Endodermal cell (in vitro differentiated cells): Measurements from ENCODE around the gene DEPP1. TPM values are rescaled to one million over a fixed set of nuclear protein-coding genes. Genes with fewer than 3 reads are reported as not detected.

ENCODE experiments used
- DNase-seq: peaks from one replicate; pipeline ENCODE4 v3.0.0-alpha.2; 2017
- H3K27ac ChIP-seq: 2 replicates; pipeline ENCODE4 v1.5.1; 2013; ENCODE audit warnings: mild to moderate bottlenecking, low read depth, low read length, moderate library complexity
- H3K27me3 ChIP-seq: 2 replicates; pipeline ENCODE4 v1.6.1; 2013; ENCODE audit warnings: mild to moderate bottlenecking, low read length, moderate library complexity; ENCODE audit not compliant: insufficient read depth, control insufficient read depth, poor library complexity, severe bottlenecking
- H3K36me3 ChIP-seq: 2 replicates; pipeline ENCODE4 v1.7.0; 2013; ENCODE audit warnings: mild to moderate bottlenecking, low read length, moderate library complexity; ENCODE audit not compliant: control insufficient read depth, insufficient read depth
- H3K4me1 ChIP-seq: one replicate; pipeline ENCODE4 v1.7.0; 2013; ENCODE audit warnings: low read length; ENCODE audit not compliant: control insufficient read depth, insufficient read depth
- H3K4me3 ChIP-seq: 2 replicates; pipeline ENCODE4 v1.5.1; 2013; ENCODE audit warnings: mild to moderate bottlenecking, low read length, moderate library complexity
- H3K9ac ChIP-seq: 2 replicates; pipeline ENCODE4 v1.6.1; 2013; ENCODE audit warnings: mild to moderate bottlenecking, low read length, moderate library complexity; ENCODE audit not compliant: poor library complexity, severe bottlenecking; ENCODE audit errors: extremely low read depth
- H3K9me3 ChIP-seq: 2 replicates; pipeline ENCODE4 v1.6.1; 2013; ENCODE audit warnings: mild to moderate bottlenecking, low read length, moderate library complexity; ENCODE audit not compliant: control insufficient read depth
- H3K27ac Mint-ChIP-seq: 2 replicates; pipeline ENCODE4 v1.8.0; 2020; ENCODE audit warnings: mixed read lengths
- H3K27me3 Mint-ChIP-seq: 2 replicates; pipeline ENCODE4 v1.8.0; 2021; ENCODE audit warnings: mild to moderate bottlenecking, mixed read lengths; ENCODE audit not compliant: insufficient read depth
- H3K36me3 Mint-ChIP-seq: 2 replicates; pipeline ENCODE4 v1.8.0; 2020; ENCODE audit warnings: low read depth, mixed read lengths
- H3K4me1 Mint-ChIP-seq: 2 replicates; pipeline ENCODE4 v1.8.0; 2020; ENCODE audit warnings: mixed read lengths
- H3K4me3 Mint-ChIP-seq: 2 replicates; pipeline ENCODE4 v1.8.0; 2020; ENCODE audit warnings: mild to moderate bottlenecking, moderate library complexity, mixed read lengths
- H3K9me3 Mint-ChIP-seq: 2 replicates; pipeline ENCODE4 v1.8.0; 2020; ENCODE audit warnings: mild to moderate bottlenecking, mixed read lengths
- WGBS, 2 experiments: methylation state at CpG; one replicate each; pipeline versions ENCODE4 v1.1.5 to v1.1.7; 2013; ENCODE audit warnings: missing lambda C conversion rate in 2 of 2, mixed read lengths in 1 of 2; ENCODE audit not compliant: insufficient coverage in 1 of 2, insufficient read length in 1 of 2; 5-methylcytosine and 5-hydroxymethylcytosine counted together
- total RNA-seq, 2 donors: library from RNA; stranded (reverse); fragmentation: NEBNext Ultra II Directional in 1 of 2; extraction: Animal tissue kit (Norgen Biotek cat#: 25700) in 1 of 2; gene quantifications; 2 replicates in 1 of 2; 3 replicates in 1 of 2; pipeline ENCODE4 v1.2.1, GENCODE V29; 2021
- TF ChIP-seq, protein P1 (sequence below): fragments of 200-600 bp; sonication (generic); conservative IDR thresholded peaks from 2 replicates; pipeline ENCODE4 v1.5.0; 2021; ENCODE audit warnings: antibody characterized with exemption, mild to moderate bottlenecking

The DEPP1 gene
- total RNA-seq, 2 donors from 2014 or later = 1.3 to 2.6 TPM

DNA sequence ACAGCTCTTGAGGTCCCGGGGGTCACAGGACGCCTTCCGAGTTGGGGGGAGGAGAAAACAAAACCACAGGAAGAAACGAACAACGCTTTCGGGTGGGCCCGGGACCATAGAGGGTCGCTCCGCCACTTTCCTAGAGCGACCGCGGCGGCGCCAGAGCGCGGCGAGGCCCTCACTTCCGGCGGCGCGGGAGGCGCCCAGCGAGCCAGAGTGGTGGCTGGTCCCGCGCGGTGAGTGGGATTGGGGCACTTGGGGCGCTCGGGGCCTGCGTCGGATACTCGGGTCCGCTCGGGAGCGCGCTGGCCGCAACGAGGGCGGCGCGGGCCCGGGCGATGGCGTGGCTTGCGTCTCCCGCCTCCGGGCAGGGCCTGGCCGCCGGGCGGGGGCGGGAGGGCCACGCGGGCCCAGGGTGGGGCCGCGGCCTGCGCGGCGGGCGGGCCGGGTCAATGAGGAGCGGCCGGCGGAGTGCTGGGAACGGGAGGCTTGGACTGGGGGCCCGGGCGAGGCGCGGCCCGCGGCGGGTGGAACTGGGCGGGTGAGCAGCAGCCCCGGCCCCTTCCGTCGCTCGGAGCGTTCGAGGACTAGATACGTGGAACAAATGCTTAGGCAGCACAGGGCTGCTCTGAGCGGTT, 22.3 kb upstream of the DEPP1 start, which contains the start of gene ZNF22:
Gene ZNF22 (plus strand): TSS at position 172 of the 629 bp plus-strand sequence. CDS start 2,446 bp downstream, outside the sequence.
- H3K36me3 Mint-ChIP-seq = peaks cover 30% of the 10 kb centered on the region
- peaks cover 2% of the 10 kb centered on the region for H3K27me3 Mint-ChIP-seq
- Histone ChIP-seq H3K27ac (peak within 1 kb of the TSS; percentile 87), H3K4me1 (no peaks in the 10 kb centered on the region), H3K4me3 (peak within 1 kb of the TSS; percentile 81), H3K27me3 (no peaks in the 10 kb centered on the region), H3K9me3 (peaks cover 27% of the 10 kb centered on the region), H3K9ac (peak within 1 kb of the TSS; percentile 56), H3K36me3 (peaks cover 25% of the 10 kb centered on the region)
- H3K9me3 Mint-ChIP-seq = peaks cover 33% of the 10 kb centered on the region
- peak within 1 kb of the TSS; percentile 70 for H3K4me3 Mint-ChIP-seq
- DNase-seq = peak; percentile 86
- peak within 1 kb of the TSS; percentile 90 for H3K27ac Mint-ChIP-seq
- H3K4me1 Mint-ChIP-seq = peaks cover 17% of the 10 kb centered on the region
- 3 to 6% methylated on average over 19 to 79 of the region's 79 CpGs for WGBS, 2 experiments
- TF ChIP-seq, protein P1, sequence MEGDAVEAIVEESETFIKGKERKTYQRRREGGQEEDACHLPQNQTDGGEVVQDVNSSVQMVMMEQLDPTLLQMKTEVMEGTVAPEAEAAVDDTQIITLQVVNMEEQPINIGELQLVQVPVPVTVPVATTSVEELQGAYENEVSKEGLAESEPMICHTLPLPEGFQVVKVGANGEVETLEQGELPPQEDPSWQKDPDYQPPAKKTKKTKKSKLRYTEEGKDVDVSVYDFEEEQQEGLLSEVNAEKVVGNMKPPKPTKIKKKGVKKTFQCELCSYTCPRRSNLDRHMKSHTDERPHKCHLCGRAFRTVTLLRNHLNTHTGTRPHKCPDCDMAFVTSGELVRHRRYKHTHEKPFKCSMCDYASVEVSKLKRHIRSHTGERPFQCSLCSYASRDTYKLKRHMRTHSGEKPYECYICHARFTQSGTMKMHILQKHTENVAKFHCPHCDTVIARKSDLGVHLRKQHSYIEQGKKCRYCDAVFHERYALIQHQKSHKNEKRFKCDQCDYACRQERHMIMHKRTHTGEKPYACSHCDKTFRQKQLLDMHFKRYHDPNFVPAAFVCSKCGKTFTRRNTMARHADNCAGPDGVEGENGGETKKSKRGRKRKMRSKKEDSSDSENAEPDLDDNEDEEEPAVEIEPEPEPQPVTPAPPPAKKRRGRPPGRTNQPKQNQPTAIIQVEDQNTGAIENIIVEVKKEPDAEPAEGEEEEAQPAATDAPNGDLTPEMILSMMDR = no peak

- WGBS, 2 experiments = 69 to 75% methylated on average over 9 to 12 of the region's 12 CpGs
- peaks cover 17% of the 10 kb centered on the region for H3K4me1 Mint-ChIP-seq
Observed at GRCh38 chr10:45000138-45000751, 21.6 kb upstream of the DEPP1 start.

GRCh38 chr10:44998146-44998631, 19.6 kb upstream of the DEPP1 start:
- 92 to 95% methylated on average over 4 to 6 of the region's 6 CpGs for WGBS, 2 experiments
- peaks cover 6% of the 10 kb centered on the region for H3K36me3 ChIP-seq
- no peak overlapping the region for H3K27ac ChIP-seq
- H3K4me3 ChIP-seq = no peak overlapping the region
- Mint-ChIP-seq H3K4me1 (peaks cover 17% of the 10 kb centered on the region), H3K9me3 (peaks cover 13% of the 10 kb centered on the region), H3K4me3 (no peak overlapping the region), H3K27ac (no peak overlapping the region), H3K27me3 (peaks cover 4% of the 10 kb centered on the region), H3K36me3 (peaks cover 8% of the 10 kb centered on the region)
- H3K4me1 ChIP-seq = no peaks in the 10 kb centered on the region
- no peak overlapping the region for H3K9ac ChIP-seq
- H3K27me3 ChIP-seq = no peaks in the 10 kb centered on the region
- no peak for DNase-seq
- TF ChIP-seq, protein P1 = no peak
- peaks cover 9% of the 10 kb centered on the region for H3K9me3 ChIP-seq

More at GRCh38 chr10:45000138-45000751, 21.6 kb upstream of the DEPP1 start:
- Histone ChIP-seq H3K27ac (peak overlapping the region; percentile 87), H3K9me3 (peaks cover 27% of the 10 kb centered on the region), H3K36me3 (peaks cover 25% of the 10 kb centered on the region), H3K9ac (peak overlapping the region; percentile 56), H3K4me1 (no peaks in the 10 kb centered on the region), H3K27me3 (no peaks in the 10 kb centered on the region), H3K4me3 (peak overlapping the region; percentile 60)
- peak overlapping the region; percentile 90 for H3K27ac Mint-ChIP-seq
- TF ChIP-seq, protein P1 = no peak
- peaks cover 2% of the 10 kb centered on the region for H3K27me3 Mint-ChIP-seq
- DNase-seq = peak; percentile 53
- H3K4me3 Mint-ChIP-seq = peak overlapping the region; percentile 70
- H3K36me3 Mint-ChIP-seq = peaks cover 29% of the 10 kb centered on the region
- H3K9me3 Mint-ChIP-seq = peaks cover 33% of the 10 kb centered on the region
